ENCODE data around the gene PLEKHG4.

The PLEKHG4 gene

DNA sequence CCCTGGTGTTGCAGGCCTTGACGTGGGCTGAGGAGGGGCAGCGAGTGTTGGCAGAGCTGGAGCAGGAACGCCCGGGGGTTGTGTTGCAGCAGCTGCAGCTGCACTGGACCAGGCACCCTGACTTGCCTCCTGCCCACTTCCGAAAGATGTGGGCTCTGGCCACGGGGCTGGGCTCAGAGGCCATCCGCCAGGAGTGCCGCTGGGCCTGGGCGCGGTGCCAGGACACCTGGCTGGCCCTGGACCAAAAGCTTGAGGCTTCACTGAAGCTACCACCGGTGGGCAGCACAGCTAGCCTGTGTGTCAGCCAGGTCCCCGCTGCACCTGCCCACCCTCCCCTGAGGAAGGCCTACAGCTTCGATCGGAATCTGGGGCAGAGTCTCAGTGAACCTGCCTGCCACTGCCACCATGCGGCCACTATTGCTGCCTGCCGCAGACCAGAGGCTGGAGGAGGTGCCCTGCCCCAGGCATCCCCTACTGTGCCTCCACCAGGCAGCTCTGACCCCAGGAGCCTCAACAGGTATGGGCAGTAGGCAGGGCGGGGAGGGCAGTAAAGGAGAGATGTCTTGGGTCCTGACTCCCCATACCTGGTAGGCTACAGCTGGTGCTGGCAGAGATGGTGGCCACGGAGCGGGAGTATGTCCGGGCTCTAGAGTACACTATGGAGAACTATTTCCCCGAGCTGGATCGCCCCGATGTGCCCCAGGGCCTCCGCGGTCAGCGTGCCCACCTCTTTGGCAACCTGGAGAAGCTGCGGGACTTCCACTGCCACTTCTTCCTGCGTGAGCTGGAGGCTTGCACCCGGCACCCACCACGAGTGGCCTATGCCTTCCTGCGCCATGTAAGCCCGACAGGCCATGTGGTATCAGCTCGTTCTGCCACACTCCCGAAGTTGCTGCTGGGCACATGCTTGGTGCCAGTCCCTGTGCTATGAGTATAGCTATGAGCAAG lies 5.6 kb downstream of the PLEKHG4 start:
- DNase-seq (ENCODE audit: low read depth), result no peak

GRCh38 chr16:67286441-67287235 lies 7.3 kb downstream of the PLEKHG4 start:
- no peak for DNase-seq (ENCODE audit: low read depth)

GRCh38 chr16:67287960-67288359 lies 8.6 kb downstream of the PLEKHG4 start:
- DNase-seq (ENCODE audit: low read depth), result no peak

- no peak for DNase-seq (ENCODE audit: low read depth)
Observed at GRCh38 chr16:67291461-67291860, 12.1 kb downstream of the PLEKHG4 start.

GRCh38 chr16:67294171-67294757 lies 14.9 kb downstream of the PLEKHG4 start:
- DNase-seq (ENCODE audit: low read depth), result no peak

GRCh38 chr16:67294938-67295361 lies 15.6 kb downstream of the PLEKHG4 start:
- no peak for DNase-seq (ENCODE audit: low read depth)

DNA sequence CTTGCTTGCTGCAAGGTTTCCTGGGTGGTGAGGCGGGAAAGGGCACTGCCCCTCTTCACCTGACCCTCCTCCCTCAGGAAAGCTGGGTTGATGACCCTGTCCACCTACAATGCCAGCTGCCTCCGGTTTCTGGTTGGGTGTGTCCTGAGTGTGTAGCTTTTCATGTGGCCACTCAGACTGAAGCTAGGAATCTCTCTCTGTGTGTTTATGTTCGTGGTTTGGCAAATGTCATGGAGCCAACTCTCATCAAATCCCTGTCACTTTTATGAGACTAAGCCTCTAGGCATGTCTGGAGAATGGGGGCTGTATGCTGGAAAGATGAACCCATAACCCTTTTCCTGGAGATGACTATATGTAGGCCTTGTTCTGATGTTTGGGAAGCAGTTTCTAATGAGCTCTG lies 17.1 kb downstream of the PLEKHG4 start:
- DNase-seq (ENCODE audit: low read depth), result no peak

GRCh38 chr16:67298277-67298676 lies 18.9 kb downstream of the PLEKHG4 start:
- no peak for DNase-seq (ENCODE audit: low read depth)

DNA sequence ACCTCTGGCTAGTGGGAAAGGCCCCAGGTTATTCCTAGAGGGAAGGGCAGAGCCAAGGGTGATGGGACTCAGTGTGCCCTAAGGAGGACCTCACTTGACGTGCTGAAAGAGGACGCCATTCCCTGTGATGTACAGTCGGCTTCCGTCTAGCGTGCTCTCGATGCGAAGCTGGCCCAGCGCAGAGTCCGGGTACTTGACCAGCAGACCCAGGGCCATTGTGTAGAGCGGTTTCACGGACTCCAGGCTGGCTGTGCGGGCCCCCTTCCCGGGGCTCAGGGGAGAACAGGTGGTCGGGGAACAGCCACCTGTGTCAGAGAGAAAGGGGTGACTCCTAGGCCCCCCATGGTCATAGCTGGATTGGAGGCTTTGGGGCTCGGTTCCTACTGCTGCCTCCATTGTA lies 19.9 kb downstream of the PLEKHG4 start:
- DNase-seq (ENCODE audit: low read depth), result no peak

DNA sequence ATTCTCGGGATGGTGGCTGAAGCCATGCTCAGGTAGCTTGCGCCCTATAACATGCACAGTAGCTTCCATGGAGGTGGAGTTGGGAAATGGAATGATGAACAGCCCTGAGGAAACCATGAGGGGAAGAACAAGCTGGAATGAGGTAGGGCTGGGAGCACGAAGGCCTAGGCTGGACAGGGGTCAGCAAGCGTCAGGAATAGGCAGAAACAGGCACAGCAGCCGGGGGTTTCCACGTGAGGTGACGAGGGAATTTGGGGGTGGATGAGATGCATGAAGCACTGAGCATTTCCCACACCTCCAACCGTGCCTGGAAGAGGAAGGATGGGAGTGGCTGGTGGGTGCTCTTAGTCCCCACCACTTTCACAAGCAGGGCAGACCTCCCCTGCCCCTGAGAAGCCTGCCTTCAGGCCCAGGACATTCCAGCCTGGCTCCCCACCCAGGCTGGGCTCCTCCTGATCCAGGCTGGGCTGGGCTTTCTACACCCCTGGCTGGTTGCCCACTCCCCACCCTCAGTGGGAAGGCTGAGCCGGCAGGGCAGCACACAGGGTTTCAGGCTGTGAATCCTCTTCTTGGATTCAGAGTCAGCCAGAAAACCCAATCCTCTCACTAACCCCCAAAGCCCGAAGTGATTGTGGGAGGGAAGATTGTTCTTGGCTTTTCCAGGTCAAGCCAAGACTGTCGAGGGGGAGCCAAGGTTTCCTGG lies 21.9 kb downstream of the PLEKHG4 start:
- DNase-seq (ENCODE audit: low read depth), result no peak

- no peak for DNase-seq (ENCODE audit: low read depth)
Observed at GRCh38 chr16:67302076-67302475, 22.7 kb downstream of the PLEKHG4 start.

- DNase-seq (ENCODE audit: low read depth), result no peak
Observed at GRCh38 chr16:67302970-67303369, 23.6 kb downstream of the PLEKHG4 start.

- no peak for DNase-seq (ENCODE audit: low read depth)
Observed at GRCh38 chr16:67304020-67304419, 24.7 kb downstream of the PLEKHG4 start.

DNA sequence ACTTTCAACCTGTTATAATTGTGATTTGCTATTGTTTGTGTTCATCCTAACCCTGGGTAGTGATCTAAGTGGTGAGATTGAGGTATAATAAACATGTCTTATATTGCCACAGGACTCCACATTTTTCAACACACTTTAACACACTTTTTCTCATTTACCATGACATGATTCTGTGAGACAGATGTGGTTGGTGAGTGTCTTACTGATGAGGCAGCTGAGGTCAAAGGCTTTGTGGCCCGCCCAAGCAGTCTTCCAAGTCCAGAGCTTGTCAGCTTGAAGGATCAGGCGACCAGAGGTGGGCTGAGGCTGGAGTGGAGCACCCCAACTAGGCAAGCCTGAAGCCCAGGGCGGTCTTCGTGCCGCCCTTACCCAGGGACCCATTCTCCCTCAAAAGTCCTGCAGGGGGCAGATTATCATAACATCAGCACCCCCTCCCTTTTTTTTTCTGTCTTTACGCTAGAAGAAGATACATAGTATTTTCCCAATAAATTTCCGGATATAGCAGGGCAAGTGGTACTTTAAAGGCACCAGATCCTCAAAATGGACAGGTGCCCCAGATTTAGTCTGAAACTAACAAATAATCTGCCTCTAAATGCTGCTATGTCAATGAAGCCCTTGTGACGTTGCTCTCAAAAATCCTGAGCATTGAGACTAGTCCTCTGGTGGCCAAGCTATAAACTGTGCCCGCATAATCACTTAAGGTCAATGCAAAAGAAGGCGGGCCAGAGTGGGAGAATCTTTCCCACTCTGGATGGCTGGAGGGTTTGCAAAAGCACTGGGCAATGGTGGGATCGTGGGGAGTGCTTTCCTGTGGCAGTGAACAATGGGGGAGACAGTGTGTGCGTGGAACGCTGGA lies 26.1 kb downstream of the PLEKHG4 start:
- no peak for DNase-seq (ENCODE audit: low read depth)

- DNase-seq (ENCODE audit: low read depth), result no peak
Observed at GRCh38 chr16:67310561-67310960, 31.2 kb downstream of the PLEKHG4 start.

DNA sequence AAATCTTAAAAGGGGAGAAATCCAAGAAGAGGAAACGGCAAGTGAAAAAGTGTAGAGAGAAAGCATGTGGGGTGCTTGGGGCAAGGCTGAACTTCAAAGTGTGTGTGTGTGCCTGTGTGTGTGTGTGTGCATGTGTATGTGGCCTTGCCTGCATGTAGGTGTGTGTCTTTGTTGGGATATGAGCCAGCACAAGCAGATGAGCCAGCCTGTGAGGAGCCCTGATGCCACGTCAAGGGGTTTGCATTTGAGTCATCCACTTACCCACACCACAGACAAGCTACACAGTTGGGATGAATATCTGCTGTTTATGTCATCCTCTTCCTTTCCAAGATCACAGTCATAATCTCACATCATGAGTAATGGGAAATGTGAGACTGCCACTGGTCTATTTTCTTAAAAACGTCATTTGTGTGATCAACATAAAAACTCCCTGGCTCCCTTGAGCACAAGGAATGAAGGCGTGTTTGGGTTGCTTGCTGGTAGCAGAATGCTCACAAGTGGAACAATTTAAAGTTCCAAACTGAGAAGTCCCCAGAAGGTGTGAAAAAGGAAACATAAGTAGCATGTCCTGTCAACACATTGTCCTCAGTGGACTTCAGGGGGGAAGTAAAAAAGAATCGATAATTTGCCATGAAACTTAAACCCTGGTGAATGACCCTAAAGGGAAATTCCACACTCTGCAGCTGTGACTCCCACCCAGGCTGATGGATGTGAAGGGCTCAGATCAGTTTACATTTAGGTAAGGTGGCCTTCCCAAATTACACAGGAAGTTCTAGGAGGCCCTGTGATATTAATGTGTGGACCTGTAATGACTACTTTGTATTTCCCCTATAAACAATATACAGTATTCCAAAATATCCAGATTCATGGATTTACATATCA lies 32.5 kb downstream of the PLEKHG4 start:
- no peak for DNase-seq (ENCODE audit: low read depth)

DNA sequence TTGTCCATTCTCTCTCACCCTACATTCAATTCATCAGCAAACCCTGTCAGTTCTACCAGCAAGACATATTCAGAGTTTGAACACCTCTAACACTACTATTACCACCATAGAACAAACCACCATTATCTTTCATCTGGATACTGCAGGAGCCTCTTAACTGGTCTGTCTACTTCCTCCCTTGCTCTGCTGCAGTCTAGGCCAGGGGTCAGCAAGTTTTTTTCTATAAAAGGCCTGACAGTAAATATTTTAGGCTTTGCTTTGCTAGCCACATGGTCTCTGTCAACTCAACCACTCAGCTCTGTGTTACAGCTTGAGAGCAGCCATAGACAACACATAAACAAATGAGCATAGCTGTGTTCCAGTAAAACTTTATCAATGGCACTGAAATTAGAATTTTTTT lies 33.4 kb downstream of the PLEKHG4 start:
- DNase-seq (ENCODE audit: low read depth), result no peak

DNA sequence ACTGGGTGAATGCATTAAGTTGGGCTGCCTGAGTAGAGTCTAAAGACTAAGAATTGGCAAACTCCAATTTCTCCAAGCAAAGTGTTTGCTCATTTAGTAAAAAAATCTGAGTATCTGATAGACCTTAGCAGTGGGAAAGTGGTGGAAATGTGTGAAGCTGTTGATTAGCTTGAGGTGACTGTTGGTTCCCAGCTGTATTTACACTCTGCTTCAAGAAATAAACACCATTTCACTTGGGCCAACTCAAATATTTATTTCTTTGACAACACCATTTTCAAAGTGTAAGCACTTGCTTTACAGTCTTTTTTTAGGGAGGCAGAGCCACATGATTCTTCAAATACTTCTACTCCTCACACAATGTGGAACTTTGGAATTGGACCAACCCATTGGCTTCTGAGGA lies 38.5 kb downstream of the PLEKHG4 start:
- DNase-seq (ENCODE audit: low read depth), result no peak

DNA sequence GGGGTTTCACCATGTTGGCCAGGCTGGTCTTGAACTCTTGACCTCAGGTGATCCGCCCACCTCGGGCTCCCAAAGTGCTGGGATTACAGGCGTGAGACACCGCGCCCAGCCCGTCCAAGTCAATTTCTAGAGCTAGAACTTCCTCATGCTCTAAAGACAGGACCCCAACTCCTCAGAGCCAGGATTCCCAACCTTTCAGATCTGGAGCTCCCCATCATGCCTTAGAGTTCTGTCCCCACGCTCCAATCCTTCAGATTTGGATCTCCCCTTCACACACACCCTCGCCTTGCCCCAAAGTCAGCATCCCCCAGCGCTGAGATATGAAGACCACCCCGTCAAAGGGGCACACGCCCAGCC lies 46.8 kb downstream of the PLEKHG4 start:
- DNase-seq (ENCODE audit: low read depth), result no peak
